ENCODE measurements around the gene ADA. TPM values are rescaled to one million over a fixed set of nuclear protein-coding genes. Genes with fewer than 3 reads are reported as not detected.

ADA gene
- total RNA-seq, 5 donors from 2014 or later (not counting 1 experiment from before 2014, with no cell fraction given), result 21.9 to 42.1 (median 33.3) TPM

GRCh38 chr20:44625361-44625760 is 26.1 kb downstream of the ADA start:
- Mint-ChIP-seq H3K4me1 (peaks cover 0 to 16% (median 0%) of the 10 kb centered on the region in 3 donors), H3K9me3 (peaks cover 0 to 3% (median 0%) of the 10 kb centered on the region in 3 donors), H3K4me3 (no peak overlapping the region), H3K27me3 (no peaks in the 10 kb centered on the region), H3K36me3 (peaks cover 69% of the 10 kb centered on the region), H3K27ac (no peak overlapping the region)
- 100% methylated on average over 2 of the region's 8 CpGs for WGBS (ENCODE audit: insufficient coverage)
- H3K9me3 ChIP-seq, result no peaks in the 10 kb centered on the region
- peaks cover 0 to 4% of the 10 kb centered on the region in 2 experiments for H3K4me1 ChIP-seq (ENCODE audit: control insufficient read depth in 1 of 2, extremely low read depth in 1 of 2, insufficient read depth in 2 of 2, low read length in 2 of 2)
- ChIA-PET POLR2A (no interaction called here), CTCF (no interaction called here)
- peaks cover 29 to 81% of the 10 kb centered on the region in 2 donors for H3K36me3 ChIP-seq (ENCODE audit: control insufficient read depth in 2 of 2, extremely low read depth in 1 of 2, insufficient read depth in 1 of 2, low read length in 1 of 2)
- no peaks in the 10 kb centered on the region for H3K27me3 ChIP-seq (replicated peaks in 1 of 2; ENCODE audit: control insufficient read depth in 2 of 2, extremely low read depth in 1 of 2, insufficient read depth in 2 of 2, low read length in 1 of 2)
- ATAC-seq (replicated peaks in 1 of 4) (no peak), DNase-seq (no peak)
- no peak overlapping the region for H3K4me3 ChIP-seq (ENCODE audit: control insufficient read depth in 1 of 2, extremely low read depth in 1 of 2, low read length in 1 of 2)
- H3K27ac ChIP-seq (ENCODE audit: low read length), result no peak overlapping the region

DNA sequence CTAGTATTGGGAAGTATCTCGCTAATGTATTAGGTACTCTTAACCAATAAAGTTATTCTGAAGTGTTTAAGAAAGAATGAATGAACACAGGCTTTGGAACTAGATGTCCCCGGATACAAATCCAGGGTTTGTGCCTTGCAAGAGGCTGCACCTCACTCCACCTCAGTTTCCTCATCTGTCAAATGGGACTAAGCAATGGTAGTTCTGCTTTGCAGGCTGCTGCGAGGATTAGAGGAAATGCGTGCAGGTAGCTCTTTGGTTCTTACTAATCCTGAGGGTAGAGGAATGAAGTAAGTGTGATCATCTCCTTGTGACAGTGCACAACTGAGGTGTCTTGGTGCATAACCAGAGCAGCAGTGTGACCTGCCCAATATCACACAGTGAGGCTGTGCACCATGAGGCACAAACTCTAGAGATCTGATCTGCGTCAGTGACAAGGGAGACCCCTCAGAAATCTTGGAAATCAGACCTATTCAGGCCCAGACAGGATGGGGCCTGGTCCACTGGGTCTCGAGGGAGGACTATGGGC is 26.7 kb downstream of the ADA start:
- Mint-ChIP-seq H3K9me3 (peaks cover 0 to 3% (median 0%) of the 10 kb centered on the region in 3 donors), H3K4me1 (peaks cover 0 to 17% (median 0%) of the 10 kb centered on the region in 3 donors), H3K4me3 (no peak overlapping the region), H3K27ac (peak overlapping the region in 1 of 2 donors; percentile 16), H3K36me3 (peaks cover 72% of the 10 kb centered on the region), H3K27me3 (no peaks in the 10 kb centered on the region)
- Histone ChIP-seq H3K27me3 (replicated peaks in 1 of 2; ENCODE audit: control insufficient read depth in 2 of 2, extremely low read depth in 1 of 2, insufficient read depth in 2 of 2, low read length in 1 of 2) (no peaks in the 10 kb centered on the region), H3K4me3 (ENCODE audit: control insufficient read depth in 1 of 2, extremely low read depth in 1 of 2, low read length in 1 of 2) (no peak overlapping the region), H3K36me3 (ENCODE audit: control insufficient read depth in 2 of 2, extremely low read depth in 1 of 2, insufficient read depth in 1 of 2, low read length in 1 of 2) (peaks cover 29 to 87% of the 10 kb centered on the region in 2 donors), H3K27ac (ENCODE audit: low read length) (no peak overlapping the region), H3K9me3 (no peaks in the 10 kb centered on the region), H3K4me1 (ENCODE audit: control insufficient read depth in 1 of 2, extremely low read depth in 1 of 2, insufficient read depth in 2 of 2, low read length in 2 of 2) (peaks cover 0 to 4% of the 10 kb centered on the region in 2 experiments)
- ChIA-PET POLR2A (no interaction called here), CTCF (no interaction called here)
- 75% methylated on average over 3 of the region's 6 CpGs for WGBS (ENCODE audit: insufficient coverage)
- no peak for ATAC-seq (replicated peaks in 1 of 4)
- no peak for DNase-seq

DNA sequence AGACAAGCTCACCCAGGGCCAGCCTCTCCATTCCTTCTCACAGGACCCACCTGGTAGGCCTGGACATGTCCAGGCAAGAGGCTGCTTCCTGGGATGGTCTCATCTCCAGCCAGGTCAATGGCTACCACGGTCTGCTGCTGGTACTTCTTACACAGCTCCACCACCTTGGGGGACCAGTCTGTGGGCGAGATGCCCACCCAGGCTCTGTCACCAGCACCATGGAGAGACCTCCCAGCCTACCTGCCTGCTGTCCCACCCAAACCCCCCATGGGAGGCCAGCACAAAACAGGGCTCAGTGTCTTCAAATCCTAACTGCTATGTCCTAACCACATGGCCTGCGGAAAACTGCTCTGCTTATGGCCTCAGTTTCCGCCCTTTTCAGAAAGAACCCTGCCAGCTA is 27.3 kb downstream of the ADA start:
- Mint-ChIP-seq H3K27ac (no peak overlapping the region), H3K4me3 (no peak overlapping the region), H3K4me1 (peaks cover 6 to 23% (median 6%) of the 10 kb centered on the region in 3 donors), H3K27me3 (no peaks in the 10 kb centered on the region), H3K9me3 (peaks cover 0 to 3% (median 0%) of the 10 kb centered on the region in 3 donors), H3K36me3 (peaks cover 79% of the 10 kb centered on the region)
- DNase-seq, result no peak
- WGBS (ENCODE audit: insufficient coverage), result 94% methylated on average over 4 of the region's 4 CpGs
- H3K36me3 ChIP-seq (ENCODE audit: control insufficient read depth in 2 of 2, extremely low read depth in 1 of 2, insufficient read depth in 1 of 2, low read length in 1 of 2), result peaks cover 29 to 89% of the 10 kb centered on the region in 2 donors
- H3K27ac ChIP-seq (ENCODE audit: low read length), result no peak overlapping the region
- ChIA-PET CTCF (no interaction called here), POLR2A (no interaction called here)
- no peaks in the 10 kb centered on the region for H3K9me3 ChIP-seq
- peaks cover 0 to 7% of the 10 kb centered on the region in 2 experiments for H3K4me1 ChIP-seq (ENCODE audit: control insufficient read depth in 1 of 2, extremely low read depth in 1 of 2, insufficient read depth in 2 of 2, low read length in 2 of 2)
- ATAC-seq (replicated peaks in 1 of 4), result no peak
- H3K4me3 ChIP-seq (ENCODE audit: control insufficient read depth in 1 of 2, extremely low read depth in 1 of 2, low read length in 1 of 2), result no peak overlapping the region
- no peaks in the 10 kb centered on the region for H3K27me3 ChIP-seq (replicated peaks in 1 of 2; ENCODE audit: control insufficient read depth in 2 of 2, extremely low read depth in 1 of 2, insufficient read depth in 2 of 2, low read length in 1 of 2)

DNA sequence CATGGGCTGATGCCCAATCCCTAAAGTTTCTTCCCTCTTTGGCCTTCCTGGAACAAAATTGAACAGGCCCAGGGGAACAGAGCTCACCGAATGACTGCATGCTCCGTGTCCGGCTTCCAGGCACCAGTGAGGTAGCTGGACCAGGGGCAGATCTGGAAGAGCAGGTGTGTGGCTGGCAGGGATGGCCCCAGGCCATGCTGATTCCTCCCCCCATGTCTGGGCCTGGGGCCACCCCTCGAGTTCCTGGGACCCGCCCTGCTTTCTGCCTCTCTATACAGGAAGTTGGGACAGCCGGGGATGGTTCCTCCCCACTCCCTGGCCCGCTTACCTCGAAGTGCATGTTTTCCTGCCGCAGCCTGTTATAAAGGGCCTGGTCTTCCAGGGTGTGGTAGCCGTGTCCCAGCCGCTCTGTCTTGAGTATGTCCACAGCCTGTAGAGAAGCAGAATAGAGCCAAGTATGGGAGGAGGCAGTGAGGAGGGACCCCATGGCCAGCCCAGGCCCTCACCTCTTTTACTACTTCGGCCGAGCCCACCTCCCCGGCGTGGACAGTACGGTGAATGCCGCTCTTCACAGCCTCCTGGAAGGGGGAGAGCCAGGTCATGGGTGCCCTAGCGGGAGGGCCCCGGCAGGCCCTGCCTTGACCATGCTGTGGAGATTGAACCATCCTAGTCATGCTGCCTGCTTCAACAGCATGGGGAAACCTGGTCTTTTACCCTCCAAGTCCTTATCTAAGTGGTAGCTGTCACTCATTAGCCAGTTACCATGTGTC is 28.8 kb downstream of the ADA start:
- ATAC-seq (replicated peaks in 1 of 4), result no peak
- no peak overlapping the region for H3K4me3 Mint-ChIP-seq
- H3K36me3 Mint-ChIP-seq, result peaks cover 72% of the 10 kb centered on the region
- Histone ChIP-seq H3K27ac (ENCODE audit: low read length) (no peak overlapping the region), H3K27me3 (replicated peaks in 1 of 2; ENCODE audit: control insufficient read depth in 2 of 2, extremely low read depth in 1 of 2, insufficient read depth in 2 of 2, low read length in 1 of 2) (no peaks in the 10 kb centered on the region), H3K4me3 (ENCODE audit: control insufficient read depth in 1 of 2, extremely low read depth in 1 of 2, low read length in 1 of 2) (no peak overlapping the region), H3K9me3 (no peaks in the 10 kb centered on the region), H3K4me1 (ENCODE audit: control insufficient read depth in 1 of 2, extremely low read depth in 1 of 2, insufficient read depth in 2 of 2, low read length in 2 of 2) (peaks cover 0 to 21% of the 10 kb centered on the region in 2 experiments), H3K36me3 (ENCODE audit: control insufficient read depth in 2 of 2, extremely low read depth in 1 of 2, insufficient read depth in 1 of 2, low read length in 1 of 2) (peaks cover 25 to 79% of the 10 kb centered on the region in 2 donors)
- CTCF ChIA-PET, result interaction anchor here (0.6 to 0.7 kb wide), 2 partner anchors 102 to 740 kb away, joined by 3 read pairs; partner anchors contain the start of gene SYS1 (in 1 of the 2)
- POLR2A ChIA-PET, result no interaction called here
- no peak overlapping the region for H3K27ac Mint-ChIP-seq
- H3K9me3 Mint-ChIP-seq, result peaks cover 0 to 3% (median 0%) of the 10 kb centered on the region in 3 donors
- no peak for DNase-seq
- peaks cover 21 to 38% (median 21%) of the 10 kb centered on the region in 3 donors for H3K4me1 Mint-ChIP-seq
- no peaks in the 10 kb centered on the region for H3K27me3 Mint-ChIP-seq
- 100% methylated on average over 8 of the region's 19 CpGs for WGBS (ENCODE audit: insufficient coverage)

GRCh38 chr20:44621939-44622338 is 29.6 kb downstream of the ADA start:
- H3K27me3 Mint-ChIP-seq, result no peaks in the 10 kb centered on the region
- peaks cover 27 to 40% (median 28%) of the 10 kb centered on the region in 3 donors for H3K4me1 Mint-ChIP-seq
- no peak overlapping the region for H3K27ac ChIP-seq (ENCODE audit: low read length)
- no peaks in the 10 kb centered on the region for H3K27me3 ChIP-seq (replicated peaks in 1 of 2; ENCODE audit: control insufficient read depth in 2 of 2, extremely low read depth in 1 of 2, insufficient read depth in 2 of 2, low read length in 1 of 2)
- 99% methylated on average over 8 of the region's 8 CpGs for WGBS (ENCODE audit: insufficient coverage)
- peaks cover 25 to 77% of the 10 kb centered on the region in 2 donors for H3K36me3 ChIP-seq (ENCODE audit: control insufficient read depth in 2 of 2, extremely low read depth in 1 of 2, insufficient read depth in 1 of 2, low read length in 1 of 2)
- no peak overlapping the region for H3K4me3 ChIP-seq (ENCODE audit: control insufficient read depth in 1 of 2, extremely low read depth in 1 of 2, low read length in 1 of 2)
- H3K27ac Mint-ChIP-seq, result peak overlapping the region; percentile 42 to 79
- H3K36me3 Mint-ChIP-seq, result peaks cover 68% of the 10 kb centered on the region
- ChIA-PET POLR2A (no interaction called here), CTCF (interaction anchor here (0.6 to 0.7 kb wide), 2 partner anchors 101 to 741 kb away, joined by 3 read pairs; partner anchors contain the start of gene SYS1 (in 1 of the 2))
- no peak overlapping the region for H3K4me3 Mint-ChIP-seq
- H3K9me3 ChIP-seq, result no peaks in the 10 kb centered on the region
- no peak for ATAC-seq (replicated peaks in 1 of 4)
- H3K4me1 ChIP-seq (ENCODE audit: control insufficient read depth in 1 of 2, extremely low read depth in 1 of 2, insufficient read depth in 2 of 2, low read length in 2 of 2), result peaks cover 0 to 29% of the 10 kb centered on the region in 2 experiments
- peaks cover 0 to 3% (median 0%) of the 10 kb centered on the region in 3 donors for H3K9me3 Mint-ChIP-seq
- DNase-seq, result no peak

DNA sequence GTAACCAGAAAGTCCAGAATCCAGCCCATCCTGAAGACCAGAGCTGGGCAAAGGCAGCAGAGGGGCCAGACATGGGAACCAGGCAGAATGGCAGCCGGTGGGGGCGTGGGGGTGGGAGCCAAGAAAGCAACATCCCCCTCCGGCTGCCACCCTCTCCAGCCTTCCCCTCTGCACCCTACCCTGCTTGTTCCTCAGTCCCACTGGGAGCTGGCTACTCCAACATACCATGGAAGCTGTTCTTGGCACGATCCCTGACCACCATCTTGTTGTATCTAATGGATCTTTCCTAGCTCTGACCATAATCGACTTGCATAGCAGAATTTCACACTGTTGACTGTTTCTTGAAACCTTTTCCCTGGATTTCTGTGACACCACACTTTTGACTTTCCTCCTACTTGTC is 30.2 kb downstream of the ADA start:
- no peak for ATAC-seq (replicated peaks in 1 of 4)
- H3K4me1 Mint-ChIP-seq, result peaks cover 30 to 37% (median 33%) of the 10 kb centered on the region in 3 donors
- peaks cover 0 to 3% (median 0%) of the 10 kb centered on the region in 3 donors for H3K9me3 Mint-ChIP-seq
- no peak for DNase-seq
- Histone ChIP-seq H3K27ac (ENCODE audit: low read length) (no peak overlapping the region), H3K4me3 (ENCODE audit: control insufficient read depth in 1 of 2, extremely low read depth in 1 of 2, low read length in 1 of 2) (no peak overlapping the region), H3K4me1 (ENCODE audit: control insufficient read depth in 1 of 2, extremely low read depth in 1 of 2, insufficient read depth in 2 of 2, low read length in 2 of 2) (peaks cover 0 to 35% of the 10 kb centered on the region in 2 experiments), H3K36me3 (ENCODE audit: control insufficient read depth in 2 of 2, extremely low read depth in 1 of 2, insufficient read depth in 1 of 2, low read length in 1 of 2) (peaks cover 21 to 78% of the 10 kb centered on the region in 2 donors), H3K27me3 (replicated peaks in 1 of 2; ENCODE audit: control insufficient read depth in 2 of 2, extremely low read depth in 1 of 2, insufficient read depth in 2 of 2, low read length in 1 of 2) (no peaks in the 10 kb centered on the region), H3K9me3 (no peaks in the 10 kb centered on the region)
- ChIA-PET POLR2A (no interaction called here), CTCF (no interaction called here)
- peaks cover 63% of the 10 kb centered on the region for H3K36me3 Mint-ChIP-seq
- peak overlapping the region; percentile 42 to 79 for H3K27ac Mint-ChIP-seq
- no peaks in the 10 kb centered on the region for H3K27me3 Mint-ChIP-seq
- H3K4me3 Mint-ChIP-seq, result no peak overlapping the region
- 99% methylated on average over 5 of the region's 5 CpGs for WGBS (ENCODE audit: insufficient coverage)

Data from T-cell (primary cell).